Measurements from ENCODE around the gene MAML2.

DNA sequence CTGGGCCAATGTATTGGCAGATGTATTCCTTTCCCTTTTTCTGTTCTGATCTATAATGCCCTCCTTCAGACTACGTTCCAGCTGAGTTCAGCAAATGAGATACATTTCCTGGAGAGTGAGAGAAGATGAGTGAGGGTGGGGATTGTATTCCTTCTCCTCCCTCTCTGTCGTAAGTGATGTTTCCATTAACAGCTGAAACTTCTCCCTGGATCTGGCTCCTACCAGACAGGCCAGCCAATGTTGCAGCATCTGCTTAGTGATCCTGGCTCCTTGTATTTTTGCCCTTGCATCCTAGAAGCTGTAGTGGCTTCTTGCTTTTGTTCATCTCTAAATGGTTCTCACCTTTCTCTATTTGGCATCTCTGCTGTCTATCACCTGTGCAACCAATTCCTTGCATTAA lies 370.9 kb downstream of the MAML2 start:
- TF ChIP-seq CTCF (IDR thresholded peaks at IDR 0.05 in 8 of 11, conservative IDR thresholded peaks at IDR 0.05 in 3 of 11) (no peak), POLR2AphosphoS5 (IDR thresholded peaks at IDR 0.05) (no peak), POLR2A (IDR thresholded peaks at IDR 0.05) (no peak)

Measured in spleen (tissue), 7 donors.